GM21367 (cell line): Measurements from ENCODE around the gene FKBP9.
"Not testable (repeated sequence)": the region's sequence is repeated elsewhere in the genome, so short reads cannot be mapped to it uniquely, and the experiment has no call there.

Experiments
- ATAC-seq: cut with Tn5 transposase; IDR thresholded peaks from one replicate; pipeline ENCODE4 v1.9.1; 2021; ENCODE audit not compliant: unreplicated experiment

FKBP9 gene, protein sequence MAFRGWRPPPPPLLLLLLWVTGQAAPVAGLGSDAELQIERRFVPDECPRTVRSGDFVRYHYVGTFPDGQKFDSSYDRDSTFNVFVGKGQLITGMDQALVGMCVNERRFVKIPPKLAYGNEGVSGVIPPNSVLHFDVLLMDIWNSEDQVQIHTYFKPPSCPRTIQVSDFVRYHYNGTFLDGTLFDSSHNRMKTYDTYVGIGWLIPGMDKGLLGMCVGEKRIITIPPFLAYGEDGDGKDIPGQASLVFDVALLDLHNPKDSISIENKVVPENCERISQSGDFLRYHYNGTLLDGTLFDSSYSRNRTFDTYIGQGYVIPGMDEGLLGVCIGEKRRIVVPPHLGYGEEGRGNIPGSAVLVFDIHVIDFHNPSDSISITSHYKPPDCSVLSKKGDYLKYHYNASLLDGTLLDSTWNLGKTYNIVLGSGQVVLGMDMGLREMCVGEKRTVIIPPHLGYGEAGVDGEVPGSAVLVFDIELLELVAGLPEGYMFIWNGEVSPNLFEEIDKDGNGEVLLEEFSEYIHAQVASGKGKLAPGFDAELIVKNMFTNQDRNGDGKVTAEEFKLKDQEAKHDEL

DNA sequence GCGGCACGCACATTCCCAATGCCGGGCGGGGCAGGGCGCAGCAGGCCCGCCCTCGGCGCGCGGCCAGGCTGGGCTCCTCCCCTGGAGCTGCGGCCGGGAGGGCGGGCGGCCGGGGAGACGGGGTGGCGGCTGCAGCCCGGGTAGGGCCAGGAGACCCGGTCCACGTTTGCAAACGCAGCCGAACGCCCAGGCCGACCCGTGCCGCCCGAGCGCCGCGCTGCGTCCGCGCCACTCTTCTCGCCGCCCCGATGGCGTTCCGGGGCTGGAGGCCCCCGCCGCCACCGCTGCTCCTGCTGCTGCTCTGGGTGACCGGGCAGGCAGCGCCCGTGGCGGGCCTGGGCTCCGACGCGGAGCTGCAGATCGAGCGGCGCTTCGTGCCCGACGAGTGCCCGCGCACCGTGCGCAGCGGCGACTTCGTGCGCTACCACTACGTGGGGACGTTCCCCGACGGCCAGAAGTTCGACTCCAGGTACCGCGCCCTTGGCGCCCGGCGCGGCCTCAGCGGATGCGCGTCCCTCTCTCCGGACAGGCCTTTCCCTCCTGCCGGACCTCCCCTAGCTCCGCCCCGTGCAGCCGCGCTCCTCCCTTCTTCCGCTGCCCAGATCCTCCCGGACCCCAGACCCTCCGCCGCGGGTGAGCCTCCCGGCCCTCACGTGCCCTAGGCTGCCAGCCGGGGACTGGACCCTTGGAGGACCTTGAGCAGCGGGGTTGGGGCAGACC lies at the start of gene FKBP9:
FKBP9 (plus strand) TSS at position 115 of the 720 bp plus-strand sequence; CDS start at position 249, 134 bp downstream.
- ATAC-seq: peak; percentile 86

DNA sequence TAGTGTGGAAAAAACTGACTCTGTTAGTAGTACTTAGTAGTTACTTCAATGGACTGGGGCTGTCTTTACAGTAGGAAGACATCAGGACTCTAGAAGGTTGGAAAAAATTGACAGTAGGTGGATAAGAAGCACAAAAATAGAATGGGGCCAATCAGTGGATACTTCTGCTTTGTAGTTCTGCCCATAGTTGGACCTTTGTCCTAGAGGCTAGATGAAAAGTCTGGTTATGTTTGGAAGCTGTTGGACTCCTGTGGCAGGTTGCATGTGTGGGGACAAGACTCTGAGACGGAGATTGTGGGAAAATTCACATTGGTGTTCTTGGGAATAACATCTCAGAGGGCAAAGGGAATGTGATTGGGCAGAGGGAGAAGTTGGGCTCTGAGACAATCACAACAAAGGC lies 47.0 kb upstream of the FKBP9 start:
- ATAC-seq: no peak

DNA sequence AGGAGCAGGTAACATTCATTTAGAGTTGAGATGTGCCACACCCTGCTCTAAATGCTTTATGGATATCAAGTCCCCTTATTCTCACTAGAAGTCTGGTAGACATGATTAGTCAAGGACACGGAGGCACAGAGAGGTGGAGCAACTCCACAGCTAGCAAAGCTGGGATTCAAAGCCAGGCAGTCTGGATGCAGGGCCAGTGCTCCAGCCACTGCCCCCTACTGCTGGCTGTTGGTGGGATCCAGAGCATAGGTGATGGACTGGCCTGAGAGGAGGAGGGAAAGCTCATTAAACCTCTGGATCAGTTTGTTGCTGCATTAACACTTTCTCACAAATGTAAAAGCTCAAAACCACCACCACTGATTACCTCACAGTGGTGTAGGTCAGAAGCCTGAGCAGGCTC lies 43.1 kb upstream of the FKBP9 start:
- ATAC-seq: no peak

DNA sequence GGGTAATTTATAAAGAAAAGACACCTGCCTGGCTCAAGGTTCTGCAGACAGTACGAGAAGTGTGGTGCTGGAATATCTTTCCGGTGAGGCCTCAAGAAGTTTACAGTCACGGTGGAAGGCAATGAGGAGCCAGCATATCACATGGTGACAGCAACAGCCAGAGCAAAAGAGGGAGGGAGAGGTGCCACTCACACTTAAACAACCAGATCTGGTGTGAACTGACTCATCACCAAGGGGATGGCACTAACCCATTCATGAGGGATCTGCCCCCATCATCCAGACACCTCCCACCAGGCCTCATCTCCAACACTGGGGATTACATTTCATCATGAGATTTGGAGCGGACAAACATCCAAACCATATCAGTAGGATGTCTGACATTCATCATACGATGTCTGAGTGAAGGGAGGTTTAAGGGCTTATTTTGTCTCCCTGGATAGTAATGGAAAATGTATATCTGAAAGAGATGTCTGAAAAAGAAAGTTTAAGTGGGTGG lies 42.2 kb upstream of the FKBP9 start:
- no peak for ATAC-seq

DNA sequence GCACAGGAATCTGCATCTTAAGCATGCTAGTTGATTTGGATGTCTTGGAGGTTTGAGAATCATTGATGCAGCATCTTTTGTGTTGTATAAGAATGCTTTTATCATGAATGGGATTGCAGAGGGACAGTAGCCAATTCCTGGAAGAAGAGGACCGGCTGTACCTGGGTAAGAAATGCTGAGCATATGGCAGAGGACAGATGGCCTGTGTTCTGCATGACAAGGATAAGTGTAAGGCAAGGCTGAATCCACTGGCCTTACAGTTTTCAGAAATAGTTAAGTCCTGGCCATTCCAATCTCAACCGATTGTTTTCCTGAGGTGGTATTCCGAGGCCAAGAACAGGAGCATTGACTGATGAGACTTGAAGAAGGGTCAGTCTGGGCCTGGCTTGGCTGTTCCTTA lies 41.2 kb upstream of the FKBP9 start:
- ATAC-seq: no peak

DNA sequence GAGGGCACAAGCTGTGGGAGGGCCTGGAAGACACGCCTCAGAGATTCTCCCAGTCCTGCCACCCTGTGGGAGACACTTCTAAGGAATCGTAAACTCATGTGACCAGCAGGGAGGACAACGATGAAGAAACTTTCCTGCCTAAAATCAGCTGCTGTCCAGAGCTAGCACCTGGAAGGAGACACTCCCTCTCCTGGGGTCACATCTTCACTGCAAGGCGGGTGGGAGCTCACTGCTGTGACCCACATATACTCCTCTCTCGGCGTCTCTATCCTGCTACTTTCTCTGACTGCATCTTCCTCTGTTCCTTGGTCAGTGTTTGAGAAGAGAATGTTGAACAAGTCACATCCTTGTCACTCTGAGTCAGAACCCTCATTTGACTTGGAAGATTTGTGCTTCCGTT lies 40.2 kb upstream of the FKBP9 start:
- not testable (repeated sequence) for ATAC-seq

DNA sequence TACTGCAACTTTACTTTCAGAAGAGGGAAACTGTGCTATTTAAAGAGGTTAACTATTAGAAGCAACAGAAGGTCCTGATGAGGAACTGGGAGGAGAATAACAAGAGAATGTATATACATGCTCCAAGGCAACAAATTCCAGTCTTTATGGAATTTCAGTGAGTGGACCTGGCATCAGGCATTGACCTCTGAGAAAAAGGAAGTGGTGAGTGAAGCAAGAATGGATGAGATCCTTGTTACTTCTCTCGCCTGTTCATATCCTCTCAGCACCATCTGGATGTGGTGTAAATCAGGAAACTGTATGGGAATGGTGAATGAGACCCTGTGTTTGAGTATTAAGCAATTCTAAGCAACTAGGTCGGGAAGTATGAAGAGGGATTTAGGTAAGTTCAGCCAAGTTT lies 35.3 kb upstream of the FKBP9 start:
- ATAC-seq: no peak

DNA sequence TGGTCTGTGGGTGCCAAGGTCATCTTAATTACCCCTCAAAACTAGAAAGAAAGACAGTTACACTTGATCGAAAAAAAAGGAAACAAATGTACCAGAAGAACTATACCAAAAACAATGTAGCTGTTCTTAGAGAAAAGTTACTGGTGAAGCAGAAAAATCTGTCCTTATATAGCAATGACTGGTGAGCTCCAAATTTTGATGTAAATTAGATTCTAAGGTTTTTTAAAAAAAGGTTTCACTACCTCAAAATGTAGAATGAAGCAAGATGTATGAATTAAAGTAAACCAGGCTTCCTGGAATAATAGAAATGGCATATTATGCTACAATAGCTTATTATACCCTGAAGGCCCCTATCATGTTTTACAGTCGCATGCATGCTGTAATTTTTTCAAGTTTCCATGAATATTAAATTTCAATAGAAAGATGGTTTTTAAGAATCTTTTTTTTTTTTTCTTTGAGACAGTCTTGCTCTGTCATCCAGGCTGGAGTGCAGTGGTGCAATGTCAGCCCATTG lies 28.4 kb upstream of the FKBP9 start:
- no peak for ATAC-seq

DNA sequence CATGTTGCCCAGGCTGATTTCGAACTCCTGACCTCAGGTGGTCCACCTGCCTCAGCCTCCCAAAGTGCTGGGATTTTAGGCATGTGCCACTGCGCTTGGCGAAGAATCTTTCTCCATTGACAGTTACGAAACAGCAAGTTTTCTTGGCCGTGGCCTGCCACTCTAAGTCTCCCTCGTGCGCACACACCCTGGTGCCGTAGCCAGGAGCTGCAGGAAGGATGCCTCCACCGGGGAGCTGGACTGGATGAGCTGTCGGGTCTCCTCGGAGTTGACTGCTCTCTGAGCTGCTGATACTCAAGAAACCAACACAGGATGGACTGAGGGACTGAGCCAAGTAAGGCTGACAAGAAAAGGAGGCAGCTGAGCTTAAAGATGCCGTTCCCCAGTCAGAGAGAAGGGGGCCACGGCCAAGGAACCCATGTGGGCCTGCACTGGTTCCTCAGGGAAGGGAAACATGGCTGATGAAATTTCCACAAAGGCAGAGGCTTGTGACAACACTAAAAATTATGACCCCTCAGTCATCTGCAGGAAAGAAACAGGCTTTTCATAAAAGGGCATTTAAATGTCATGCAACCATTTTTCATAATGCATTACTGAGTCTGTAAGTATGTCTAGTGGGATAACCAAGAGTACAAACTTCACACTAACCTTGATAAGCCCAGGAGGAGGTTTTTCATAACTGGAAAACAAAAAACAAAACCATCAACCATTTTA lies 27.7 kb upstream of the FKBP9 start:
- ATAC-seq: no peak

DNA sequence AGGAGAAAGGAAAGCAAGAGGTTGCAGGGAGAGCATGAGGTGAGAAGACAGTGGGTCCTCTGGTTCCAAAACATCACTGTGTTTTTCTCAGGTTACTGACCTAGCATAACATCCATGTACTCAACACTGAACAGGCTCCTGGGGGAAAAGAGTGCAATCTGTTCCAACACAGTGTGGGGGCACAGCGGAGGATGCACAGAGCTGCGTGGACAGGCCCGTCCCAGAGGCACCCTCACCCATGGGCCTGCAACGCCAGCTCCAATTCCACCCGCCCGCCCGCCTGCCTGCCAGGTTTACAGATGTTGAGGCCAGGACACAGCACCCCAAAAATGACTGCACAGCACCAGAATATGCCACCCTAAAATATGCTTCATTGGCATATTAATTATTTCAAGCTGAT lies 26.9 kb upstream of the FKBP9 start:
- no peak for ATAC-seq

DNA sequence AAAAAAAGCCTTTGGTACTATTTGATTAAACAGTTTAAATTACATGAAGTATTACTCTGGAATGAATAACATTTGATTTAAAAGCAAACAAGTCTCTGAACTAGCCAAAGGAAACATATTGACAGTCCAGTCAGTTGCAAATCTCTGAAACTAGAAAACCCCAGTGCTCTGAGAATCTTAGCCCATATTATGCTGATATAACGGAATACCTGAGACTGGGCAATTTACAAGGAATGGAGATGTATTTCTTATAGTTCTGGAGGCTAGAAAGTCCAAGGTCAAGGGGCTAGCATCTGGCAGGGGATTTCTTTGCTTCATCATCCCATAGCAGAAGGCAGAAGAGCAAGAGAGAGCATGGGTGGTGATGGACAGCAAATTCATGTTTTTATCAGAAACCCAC lies 21.7 kb upstream of the FKBP9 start:
- ATAC-seq: no peak

DNA sequence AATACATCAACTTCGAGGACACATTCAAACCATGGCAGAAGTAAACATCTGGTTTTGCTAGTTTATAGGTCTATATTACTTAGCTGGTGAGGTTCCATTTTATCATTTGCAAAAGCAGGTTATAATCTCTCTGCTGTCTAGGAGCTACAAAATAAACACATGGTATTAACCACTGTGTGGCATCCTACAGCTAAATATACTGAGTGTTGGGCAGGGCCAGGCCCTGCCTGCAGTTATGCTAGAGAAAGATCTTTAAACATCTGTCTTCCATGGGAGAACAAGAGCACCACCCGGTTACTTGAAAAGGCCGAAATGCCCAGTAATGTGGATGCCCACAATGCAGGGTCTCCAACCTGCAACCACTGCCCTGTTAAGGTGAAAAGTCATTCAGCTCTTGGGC lies 20.6 kb upstream of the FKBP9 start:
- no peak for ATAC-seq

DNA sequence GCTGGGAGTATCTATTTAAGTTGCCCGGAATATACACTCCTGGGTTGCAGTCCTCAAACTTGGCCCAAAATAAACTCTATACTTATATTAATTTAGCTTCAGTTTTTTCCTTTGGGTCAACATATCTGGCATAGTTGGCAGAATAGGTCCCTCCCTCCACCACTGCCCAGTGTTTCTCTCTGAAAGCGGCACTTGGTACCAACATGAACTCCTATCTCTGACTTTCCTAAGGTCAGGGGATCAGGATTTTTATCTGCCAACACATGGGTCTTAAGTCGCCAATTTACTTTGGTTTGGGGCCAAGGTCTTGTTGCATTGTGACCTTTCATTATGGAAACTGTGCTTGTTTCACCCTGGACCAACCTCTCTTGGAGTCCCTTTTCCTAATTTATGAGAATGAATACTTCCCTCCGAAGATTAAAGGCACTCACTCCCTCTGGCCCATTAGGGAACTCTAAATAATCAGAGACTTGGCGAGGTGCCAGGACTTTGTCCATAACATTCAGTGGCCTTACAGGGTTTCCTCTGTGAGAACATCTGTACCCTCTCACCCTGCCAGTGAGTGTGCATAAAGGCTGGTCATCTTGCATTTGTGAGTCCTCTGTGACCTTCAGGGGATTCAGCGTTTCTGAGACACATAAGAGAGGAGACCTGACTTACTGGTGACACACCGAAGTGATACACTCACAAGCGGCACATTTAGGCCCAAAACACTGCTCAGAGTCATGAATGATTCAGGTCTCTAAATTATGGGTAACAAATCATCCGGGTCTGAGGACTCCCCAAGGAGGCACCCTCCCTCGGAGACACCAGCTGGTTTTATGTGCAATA lies 19.7 kb upstream of the FKBP9 start:
- no peak for ATAC-seq

DNA sequence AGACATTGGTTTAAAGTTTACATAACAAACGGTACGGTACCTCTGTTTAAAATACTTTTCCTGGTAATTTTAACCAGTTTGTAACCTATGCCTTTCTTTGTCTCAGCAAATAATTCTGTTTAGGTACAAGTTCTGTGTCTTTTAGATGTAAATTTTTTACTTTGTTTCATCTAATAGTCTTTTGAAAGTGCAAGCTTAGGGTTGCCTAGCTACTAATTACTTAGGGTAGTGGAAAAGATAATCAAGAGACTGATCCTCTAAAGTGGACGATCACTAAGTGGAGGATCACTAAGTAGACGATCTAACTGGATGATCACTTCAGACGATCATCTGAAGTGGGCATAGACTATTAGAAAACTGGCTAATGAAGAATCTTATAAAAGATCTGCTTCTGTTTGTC lies 16.1 kb upstream of the FKBP9 start:
- ATAC-seq: no peak

DNA sequence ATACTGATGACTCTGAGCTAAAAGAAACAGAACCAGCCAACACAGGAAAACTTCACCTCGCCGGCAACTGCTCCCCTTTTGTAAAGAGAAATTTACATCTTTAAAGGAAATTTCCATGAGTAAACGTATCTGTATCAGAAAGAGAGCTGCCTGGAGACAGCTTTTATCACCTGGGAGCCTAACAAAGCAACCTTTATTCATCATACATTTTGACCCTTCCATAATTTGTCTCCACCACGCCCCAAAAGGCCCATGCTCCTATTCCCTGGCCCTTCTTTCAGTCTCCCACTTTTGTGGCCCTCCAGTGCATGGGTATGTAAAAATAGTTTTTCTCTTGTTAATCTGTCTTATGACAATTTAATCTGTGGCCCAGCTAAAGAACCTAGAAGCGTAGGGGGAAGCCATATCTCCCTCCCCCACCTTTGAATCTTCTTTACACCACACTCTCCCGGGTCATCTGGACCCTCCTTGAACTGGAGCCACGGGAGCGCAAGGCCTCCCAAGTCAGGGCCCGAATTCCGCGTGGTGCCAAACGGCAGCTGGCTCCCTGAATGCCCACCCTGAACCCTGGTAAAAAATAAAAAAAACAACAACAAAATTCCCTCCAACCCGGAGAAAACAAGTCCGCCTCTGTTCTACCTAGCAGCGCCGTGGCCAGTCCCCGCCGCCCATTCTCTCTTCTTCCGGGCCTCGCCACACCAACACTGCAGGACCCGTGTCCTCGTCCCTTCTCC lies 15.4 kb upstream of the FKBP9 start:
- ATAC-seq: no peak

DNA sequence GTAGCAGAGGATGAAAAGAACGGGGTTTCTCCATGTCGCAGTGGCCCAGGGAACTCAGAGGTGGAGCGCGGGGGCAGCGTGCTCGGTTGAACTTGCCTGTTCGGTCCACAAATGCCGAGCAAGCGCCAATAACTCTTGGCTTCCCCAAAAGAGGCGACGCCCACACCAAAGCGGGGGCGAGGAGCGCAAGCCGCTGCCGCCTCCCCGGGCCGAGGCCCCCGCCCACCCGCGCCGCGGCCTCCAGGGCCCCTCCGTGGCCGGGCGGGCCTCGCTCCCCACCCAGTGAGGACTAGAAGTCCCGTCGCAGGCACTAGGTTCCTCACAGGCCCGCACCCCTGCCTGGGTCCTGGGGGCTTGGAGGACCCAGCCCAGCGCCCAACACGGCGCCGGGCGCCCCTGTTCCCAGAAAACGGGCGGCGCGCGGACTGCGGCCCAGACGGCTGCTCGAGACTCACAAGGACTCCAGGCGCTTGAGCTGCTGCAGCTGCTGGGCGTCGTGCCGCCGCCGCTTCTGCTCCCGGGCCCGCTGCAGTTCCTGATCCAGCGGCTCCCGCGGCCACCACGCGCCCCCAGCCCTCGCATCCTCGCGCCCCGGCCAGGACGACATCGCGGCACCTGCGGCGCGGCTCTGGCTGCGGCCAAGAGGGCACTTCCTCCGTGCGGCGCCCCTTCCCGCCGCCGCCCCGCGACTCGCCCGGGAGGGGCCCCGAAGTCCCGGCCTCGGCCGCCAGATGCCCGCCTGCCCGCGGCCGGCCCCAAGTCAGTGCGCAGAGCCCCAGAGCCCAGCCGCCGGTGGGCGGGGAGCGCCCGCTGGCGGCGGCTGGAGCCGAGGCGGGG lies 14.6 kb upstream of the FKBP9 start:
- ATAC-seq: peak; percentile 84

DNA sequence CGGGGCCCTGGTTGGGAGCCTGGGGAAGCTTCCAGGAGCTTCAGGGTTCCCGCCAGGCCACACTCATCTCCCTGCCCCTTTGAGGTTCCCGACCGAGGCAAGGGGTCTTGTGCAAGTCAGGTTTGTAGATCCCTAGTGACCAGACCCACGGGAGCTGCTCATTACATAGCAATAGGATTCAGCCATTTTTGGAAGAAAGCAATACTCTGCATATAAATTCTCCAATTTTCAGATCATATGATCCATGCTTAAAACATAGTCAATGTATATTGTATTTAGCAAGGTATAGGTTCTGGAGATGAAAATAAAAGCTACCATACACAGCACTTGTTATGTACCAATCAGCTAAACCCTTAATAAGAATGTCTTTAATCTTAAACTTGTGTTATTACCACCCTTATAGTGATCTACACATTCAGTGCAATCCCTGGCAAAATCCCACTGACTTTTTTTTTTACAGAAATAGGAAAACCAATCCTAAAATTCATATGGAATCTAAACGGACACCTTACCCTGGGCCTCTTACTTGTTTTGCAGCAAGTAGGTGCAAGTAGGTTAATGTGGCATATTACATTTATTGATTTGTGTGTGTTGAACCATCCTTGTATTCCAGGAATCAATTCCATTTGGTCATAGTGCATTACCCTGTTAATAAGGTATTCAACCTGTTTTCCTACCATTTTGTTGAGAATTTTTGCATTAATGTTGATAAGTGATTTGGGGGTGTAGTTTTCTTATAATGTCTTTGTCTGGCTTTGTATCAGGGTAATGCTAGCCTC lies 13.8 kb upstream of the FKBP9 start:
- no peak for ATAC-seq

DNA sequence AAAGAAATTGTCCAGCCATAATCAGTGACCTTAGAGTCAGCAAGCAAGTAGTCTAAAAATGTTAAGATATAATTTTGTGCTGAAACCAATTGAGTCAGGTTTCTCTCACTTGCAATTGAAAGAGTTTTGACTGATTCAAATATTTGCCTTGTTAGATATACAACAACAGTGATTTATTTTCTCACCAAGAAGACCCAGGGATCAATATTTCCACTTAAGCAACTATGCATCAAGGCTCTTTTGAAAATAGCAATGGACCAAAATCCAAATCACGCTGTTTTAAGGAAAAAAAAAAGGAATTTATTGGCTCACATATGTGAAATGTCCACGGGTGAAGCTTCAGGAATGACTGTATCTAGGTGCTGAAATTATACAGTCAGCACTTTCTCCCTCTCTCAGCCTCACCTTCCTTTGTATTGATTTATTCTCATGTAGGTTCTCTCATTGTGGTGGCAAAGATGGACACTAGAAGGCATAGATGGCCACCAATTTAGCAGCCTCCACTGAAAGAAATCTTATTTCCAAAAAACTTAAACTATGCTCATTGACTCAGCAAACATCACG lies 9.7 kb upstream of the FKBP9 start:
- ATAC-seq: no peak
